K562 (cell line): ENCODE results near the gene WDR13. TPM values are rescaled to one million over a fixed set of nuclear protein-coding genes. Genes with fewer than 3 reads are reported as not detected.
A peak's percentile ranks its signal among the peaks of the same experiment; 100 is the strongest.

ENCODE experiments used
- BRD4 ChIP-seq: fragments of 200-600 bp; sonication (generic); IDR thresholded peaks from 2 replicates; pipeline ENCODE4 v1.6.1; 2017; ENCODE audit warnings: inconsistent platforms
- BRF1 ChIP-seq: IDR thresholded peaks from 3 replicates; pipeline ENCODE4 v1.6.1; 2011; ENCODE audit warnings: borderline replicate concordance, mild to moderate bottlenecking; ENCODE audit not compliant: insufficient read length; ENCODE audit errors: extremely low read depth
- GABPA ChIP-seq: fragments of 200-800 bp; sonication (Bioruptor generic); conservative IDR thresholded peaks from 2 replicates; pipeline ENCODE4 v1.6.1; 2016; ENCODE audit warnings: low read depth, missing genetic modification characterization, missing compliant biosample characterization
- GATA2 ChIP-seq: sonication (generic); formaldehyde crosslinking; IDR thresholded peaks from 2 replicates; pipeline ENCODE4 v1.4.0; 2020; ENCODE audit warnings: mild to moderate bottlenecking, missing genetic modification reagents
- KAT7 ChIP-seq: sonication (generic); formaldehyde crosslinking; IDR thresholded peaks from 2 replicates; pipeline ENCODE4 v1.8.0; 2022; ENCODE audit warnings: missing genetic modification reagents, mild to moderate bottlenecking, borderline replicate concordance
- KDM1A ChIP-seq, 2 experiments: fragments of 450-650 bp; IDR thresholded peaks; 2 replicates each; pipeline ENCODE4 v1.6.1; 2016; ENCODE audit warnings: mild to moderate bottlenecking in 2 of 2
- KDM4B ChIP-seq, 2 experiments: fragments of 450-650 bp in 1 of 2; sonication (generic) in 1 of 2; IDR thresholded peaks; 2 replicates each; pipeline ENCODE4 v1.6.1; 2016 to 2017; ENCODE audit warnings: borderline replicate concordance in 2 of 2, antibody characterized with exemption in 1 of 2, low read depth in 1 of 2, mild to moderate bottlenecking in 1 of 2
- SREBF1 ChIP-seq: fragments of 150-350 bp; IDR thresholded peaks from 2 replicates; pipeline ENCODE4 v1.6.1; 2014; ENCODE audit warnings: antibody characterized with exemption, low read depth, low read length, borderline replicate concordance
- TCF3 ChIP-seq: sonication (generic); formaldehyde crosslinking; IDR thresholded peaks from 2 replicates; pipeline ENCODE4 v1.4.0; 2020; ENCODE audit warnings: mild to moderate bottlenecking, missing genetic modification reagents
- ZBED1 ChIP-seq: IDR thresholded peaks from 2 replicates; pipeline ENCODE4 v1.6.1; 2014
- ZNF143 ChIP-seq: sonication (generic); formaldehyde crosslinking; IDR thresholded peaks from 2 replicates; pipeline ENCODE4 v1.9.0; 2022; ENCODE audit warnings: mild to moderate bottlenecking, missing genetic modification reagents
- ZNF311 ChIP-seq: fragments of 250-450 bp; sonication (Bioruptor Pico); IDR thresholded peaks from 2 replicates; pipeline ENCODE4 v1.4.0; 2020; ENCODE audit warnings: mild to moderate bottlenecking, moderate library complexity
- ZNF699 ChIP-seq: fragments of 250-450 bp; sonication (Bioruptor Pico); IDR thresholded peaks from 2 replicates; pipeline ENCODE4 v1.8.0; 2021; ENCODE audit warnings: mild to moderate bottlenecking, moderate library complexity; ENCODE audit not compliant: insufficient replicate concordance
- polyA plus RNA-seq, 8 experiments: library from polyadenylated mRNA; depleted of rRNA in 4 of 8; stranded (reverse) in 5 of 8; unstranded in 3 of 8; fragments of >200 nt; fragmentation: Nextera tagmentation in 2 of 8; fragmentation: Illumina TruSeq in 1 of 8; extraction: Ambion mirVana in 2 of 8; extraction: Trizol in 1 of 8; gene quantifications; 2 replicates each; pipeline versions ENCODE4 v1.2.1 to v1.2.3, GENCODE V29; 2011 to 2014; ENCODE audit warnings: inconsistent platforms in 1 of 8, missing spikeins in 1 of 8
- total RNA-seq, 7 experiments: library from RNA; depleted of rRNA in 6 of 7; stranded (reverse); fragments of >200 nt in 6 of 7; fragmentation: Illumina TruSeq in 2 of 7; extraction: Trizol in 2 of 7; gene quantifications; 2 replicates each; pipeline versions ENCODE4 v1.2.1 to v1.2.3, GENCODE V29; 2011 to 2021; ENCODE audit warnings: low replicate concordance in 1 of 7
- TF ChIP-seq, protein P1 (sequence below), 3 experiments: IDR thresholded peaks in 2 of 3; conservative IDR thresholded peaks in 1 of 3; 2 replicates each; pipeline ENCODE4 v1.5.1; 2011 to 2012; ENCODE audit warnings: low read length in 3 of 3, mild to moderate bottlenecking in 3 of 3, control low read depth in 2 of 3, improper control_type of control experiment in 1 of 3, inconsistent platforms in 1 of 3, low read depth in 1 of 3, mixed read lengths in 1 of 3, moderate library complexity in 1 of 3; ENCODE audit not compliant: insufficient read depth in 2 of 3
- TF ChIP-seq, protein P2 (sequence below): sonication (generic); formaldehyde crosslinking; IDR thresholded peaks from 2 replicates; pipeline ENCODE4 v1.8.0; 2022; ENCODE audit warnings: mild to moderate bottlenecking, missing genetic modification reagents

Gene WDR13
- total and polyA plus RNA-seq, 9 of the 15 experiments (the other 6 are each of a cell fraction or from before 2014, with no cell fraction given) = 7.4 to 70.5 (median 31.4) TPM

DNA sequence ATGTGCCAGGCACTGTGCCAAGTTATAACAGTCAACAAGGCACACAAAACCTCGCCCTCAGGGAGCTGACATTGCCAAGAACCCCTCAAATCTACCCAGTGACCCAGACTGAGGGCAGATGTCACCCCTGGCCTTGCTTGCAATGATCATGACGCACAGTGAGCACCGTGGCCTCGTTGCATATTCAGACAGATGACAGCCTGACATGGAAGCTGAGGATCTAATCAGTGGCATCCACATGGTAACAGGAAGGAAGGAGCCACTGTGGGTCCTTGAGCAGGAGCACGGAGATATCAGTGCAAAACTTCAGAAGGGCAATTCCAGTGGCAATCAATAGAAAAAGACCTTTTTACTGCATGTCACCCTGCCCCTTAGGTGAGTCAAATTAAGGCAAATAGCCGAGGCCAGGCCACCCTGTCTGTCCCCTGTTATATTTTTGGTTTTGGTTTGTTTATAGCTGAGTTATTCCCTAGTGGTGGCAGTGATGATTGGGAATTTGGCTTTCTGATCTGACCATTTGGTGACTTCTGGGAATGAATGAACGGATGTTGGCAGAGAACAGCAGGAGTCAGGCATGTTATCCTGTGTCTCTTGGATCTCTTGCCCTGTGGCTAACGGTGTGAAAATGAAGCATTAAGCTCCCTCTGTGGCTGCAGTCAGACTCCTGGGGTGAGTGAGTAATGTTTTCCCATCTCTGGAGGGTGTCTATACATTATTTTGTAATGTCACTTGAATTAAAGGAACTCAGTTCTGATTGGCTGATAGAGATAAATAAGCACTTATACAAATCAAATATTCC lies 20.4 kb downstream of the WDR13 start (continued):
- TF ChIP-seq KAT7 (CRISPR knock-in tag) = no peak
- TF ChIP-seq ZBED1 = no peak
- no peak for TF ChIP-seq GABPA (tag)
- TF ChIP-seq, protein P1, sequence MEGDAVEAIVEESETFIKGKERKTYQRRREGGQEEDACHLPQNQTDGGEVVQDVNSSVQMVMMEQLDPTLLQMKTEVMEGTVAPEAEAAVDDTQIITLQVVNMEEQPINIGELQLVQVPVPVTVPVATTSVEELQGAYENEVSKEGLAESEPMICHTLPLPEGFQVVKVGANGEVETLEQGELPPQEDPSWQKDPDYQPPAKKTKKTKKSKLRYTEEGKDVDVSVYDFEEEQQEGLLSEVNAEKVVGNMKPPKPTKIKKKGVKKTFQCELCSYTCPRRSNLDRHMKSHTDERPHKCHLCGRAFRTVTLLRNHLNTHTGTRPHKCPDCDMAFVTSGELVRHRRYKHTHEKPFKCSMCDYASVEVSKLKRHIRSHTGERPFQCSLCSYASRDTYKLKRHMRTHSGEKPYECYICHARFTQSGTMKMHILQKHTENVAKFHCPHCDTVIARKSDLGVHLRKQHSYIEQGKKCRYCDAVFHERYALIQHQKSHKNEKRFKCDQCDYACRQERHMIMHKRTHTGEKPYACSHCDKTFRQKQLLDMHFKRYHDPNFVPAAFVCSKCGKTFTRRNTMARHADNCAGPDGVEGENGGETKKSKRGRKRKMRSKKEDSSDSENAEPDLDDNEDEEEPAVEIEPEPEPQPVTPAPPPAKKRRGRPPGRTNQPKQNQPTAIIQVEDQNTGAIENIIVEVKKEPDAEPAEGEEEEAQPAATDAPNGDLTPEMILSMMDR (IDR thresholded peaks at IDR 0.05 in 2 of 3, conservative IDR thresholded peaks at IDR 0.05 in 1 of 3; ENCODE audit: insufficient read depth in 2 of 3, low read depth in 1 of 3, low read length in 3 of 3) = no peak
- TF ChIP-seq TCF3 (CRISPR knock-in tag) = peak; percentile 81
- no peak for TF ChIP-seq ZNF699 (CRISPR knock-in tag)
- TF ChIP-seq SREBF1 = no peak
- no peak for TF ChIP-seq KDM4B (IDR thresholded peaks at IDR 0.05; ENCODE audit: borderline replicate concordance in 2 of 2, low read depth in 1 of 2)
- no peak for TF ChIP-seq BRF1
- TF ChIP-seq, protein P2, sequence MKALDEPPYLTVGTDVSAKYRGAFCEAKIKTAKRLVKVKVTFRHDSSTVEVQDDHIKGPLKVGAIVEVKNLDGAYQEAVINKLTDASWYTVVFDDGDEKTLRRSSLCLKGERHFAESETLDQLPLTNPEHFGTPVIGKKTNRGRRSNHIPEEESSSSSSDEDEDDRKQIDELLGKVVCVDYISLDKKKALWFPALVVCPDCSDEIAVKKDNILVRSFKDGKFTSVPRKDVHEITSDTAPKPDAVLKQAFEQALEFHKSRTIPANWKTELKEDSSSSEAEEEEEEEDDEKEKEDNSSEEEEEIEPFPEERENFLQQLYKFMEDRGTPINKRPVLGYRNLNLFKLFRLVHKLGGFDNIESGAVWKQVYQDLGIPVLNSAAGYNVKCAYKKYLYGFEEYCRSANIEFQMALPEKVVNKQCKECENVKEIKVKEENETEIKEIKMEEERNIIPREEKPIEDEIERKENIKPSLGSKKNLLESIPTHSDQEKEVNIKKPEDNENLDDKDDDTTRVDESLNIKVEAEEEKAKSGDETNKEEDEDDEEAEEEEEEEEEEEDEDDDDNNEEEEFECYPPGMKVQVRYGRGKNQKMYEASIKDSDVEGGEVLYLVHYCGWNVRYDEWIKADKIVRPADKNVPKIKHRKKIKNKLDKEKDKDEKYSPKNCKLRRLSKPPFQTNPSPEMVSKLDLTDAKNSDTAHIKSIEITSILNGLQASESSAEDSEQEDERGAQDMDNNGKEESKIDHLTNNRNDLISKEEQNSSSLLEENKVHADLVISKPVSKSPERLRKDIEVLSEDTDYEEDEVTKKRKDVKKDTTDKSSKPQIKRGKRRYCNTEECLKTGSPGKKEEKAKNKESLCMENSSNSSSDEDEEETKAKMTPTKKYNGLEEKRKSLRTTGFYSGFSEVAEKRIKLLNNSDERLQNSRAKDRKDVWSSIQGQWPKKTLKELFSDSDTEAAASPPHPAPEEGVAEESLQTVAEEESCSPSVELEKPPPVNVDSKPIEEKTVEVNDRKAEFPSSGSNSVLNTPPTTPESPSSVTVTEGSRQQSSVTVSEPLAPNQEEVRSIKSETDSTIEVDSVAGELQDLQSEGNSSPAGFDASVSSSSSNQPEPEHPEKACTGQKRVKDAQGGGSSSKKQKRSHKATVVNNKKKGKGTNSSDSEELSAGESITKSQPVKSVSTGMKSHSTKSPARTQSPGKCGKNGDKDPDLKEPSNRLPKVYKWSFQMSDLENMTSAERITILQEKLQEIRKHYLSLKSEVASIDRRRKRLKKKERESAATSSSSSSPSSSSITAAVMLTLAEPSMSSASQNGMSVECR (CRISPR knock-in tag) = no peak
- no peak for TF ChIP-seq BRD4
- peak; percentile 24 to 42; a peak in 1 of 4 replicates for TF ChIP-seq KDM1A (IDR thresholded peaks at IDR 0.05)
- TF ChIP-seq ZNF311 = no peak
- TF ChIP-seq GATA2 = peak; percentile 50; the same call in 1 of the 2 replicates
- no peak for TF ChIP-seq ZNF143
